Loucy (cell line): ENCODE results near the gene SLX4IP.

Source experiments
- EZH2phosphoT487 ChIP-seq: fragments of 200-600 bp; IDR thresholded peaks from 2 replicates; pipeline ENCODE4 v1.6.1; 2018; ENCODE audit warnings: antibody characterized with exemption, mild to moderate bottlenecking, moderate library complexity, borderline replicate concordance
- TF ChIP-seq, protein P1 (sequence below): fragments of 200-600 bp; sonication (generic); conservative IDR thresholded peaks from 2 replicates; pipeline ENCODE4 v1.5.1; 2014; ENCODE audit warnings: mild to moderate bottlenecking, antibody characterized with exemption, low read length

DNA sequence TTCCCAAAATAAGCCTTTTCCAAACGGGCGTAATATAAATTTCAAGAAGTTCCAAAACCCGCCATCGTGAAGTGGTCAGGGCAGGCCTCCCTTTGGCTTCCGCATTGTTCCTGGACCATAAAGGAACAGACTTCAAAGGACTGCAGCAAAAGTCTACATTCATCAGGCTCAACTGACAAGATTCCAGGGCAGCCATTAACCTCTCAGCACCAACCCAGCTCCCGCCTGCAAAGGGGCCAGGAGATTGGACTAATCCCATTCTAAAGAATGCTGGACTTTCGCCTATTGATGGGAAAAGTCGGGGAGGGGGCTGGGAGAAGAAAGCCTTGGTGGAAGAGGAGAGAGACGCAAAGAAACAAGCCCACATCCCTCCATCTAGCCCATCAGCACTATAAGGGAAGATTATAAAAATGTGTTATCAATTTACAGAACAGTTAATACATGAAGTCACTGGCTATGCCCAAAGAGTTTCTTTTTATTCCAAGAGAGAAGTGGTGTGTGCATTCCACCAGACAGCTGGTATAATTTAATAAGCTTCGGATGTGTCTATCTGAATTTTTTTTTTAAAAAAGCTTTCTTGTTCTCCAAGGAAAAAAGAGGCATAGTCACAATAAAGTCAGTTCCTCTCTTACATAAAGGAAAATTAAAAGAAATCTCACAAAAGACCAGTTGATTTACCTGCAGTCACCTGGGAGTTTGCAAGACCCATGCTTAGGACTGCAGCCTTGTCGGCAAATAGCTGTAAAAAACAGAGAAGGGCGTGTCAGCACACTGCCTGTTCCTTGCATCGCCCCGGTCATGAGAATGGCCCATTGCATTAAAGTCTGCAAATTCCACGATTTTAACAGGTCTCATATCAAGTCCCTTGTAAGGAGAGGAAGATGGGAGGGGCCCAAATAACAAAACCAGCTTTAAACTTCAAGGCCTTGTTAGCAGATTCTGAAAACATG, 220.9 kb downstream of the SLX4IP start:
- TF ChIP-seq, protein P1, sequence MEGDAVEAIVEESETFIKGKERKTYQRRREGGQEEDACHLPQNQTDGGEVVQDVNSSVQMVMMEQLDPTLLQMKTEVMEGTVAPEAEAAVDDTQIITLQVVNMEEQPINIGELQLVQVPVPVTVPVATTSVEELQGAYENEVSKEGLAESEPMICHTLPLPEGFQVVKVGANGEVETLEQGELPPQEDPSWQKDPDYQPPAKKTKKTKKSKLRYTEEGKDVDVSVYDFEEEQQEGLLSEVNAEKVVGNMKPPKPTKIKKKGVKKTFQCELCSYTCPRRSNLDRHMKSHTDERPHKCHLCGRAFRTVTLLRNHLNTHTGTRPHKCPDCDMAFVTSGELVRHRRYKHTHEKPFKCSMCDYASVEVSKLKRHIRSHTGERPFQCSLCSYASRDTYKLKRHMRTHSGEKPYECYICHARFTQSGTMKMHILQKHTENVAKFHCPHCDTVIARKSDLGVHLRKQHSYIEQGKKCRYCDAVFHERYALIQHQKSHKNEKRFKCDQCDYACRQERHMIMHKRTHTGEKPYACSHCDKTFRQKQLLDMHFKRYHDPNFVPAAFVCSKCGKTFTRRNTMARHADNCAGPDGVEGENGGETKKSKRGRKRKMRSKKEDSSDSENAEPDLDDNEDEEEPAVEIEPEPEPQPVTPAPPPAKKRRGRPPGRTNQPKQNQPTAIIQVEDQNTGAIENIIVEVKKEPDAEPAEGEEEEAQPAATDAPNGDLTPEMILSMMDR, result no peak
- TF ChIP-seq EZH2phosphoT487, result no peak
